ENCODE data around the gene TLR10.
"Not testable (repeated sequence)": the region's sequence is repeated elsewhere in the genome, so short reads cannot be mapped to it uniquely, and the experiment has no call there.

- not testable (repeated sequence) for TF ChIP-seq CTCF (IDR thresholded peaks at IDR 0.05; ENCODE audit: poor library complexity, severe bottlenecking); MXI1 (conservative IDR thresholded peaks at IDR 0.05; ENCODE audit: poor library complexity, severe bottlenecking); POLR2AphosphoS5 (IDR thresholded peaks at IDR 0.05); REST (IDR thresholded peaks at IDR 0.05; ENCODE audit: borderline replicate concordance); SMC3 (conservative IDR thresholded peaks at IDR 0.05; ENCODE audit: poor library complexity); EZH2 (IDR thresholded peaks at IDR 0.05; ENCODE audit: borderline replicate concordance, insufficient read depth, low read length, poor library complexity, severe bottlenecking); TAF1 (IDR thresholded peaks at IDR 0.05; ENCODE audit: low read depth)
Observed at GRCh38 chr4:38807462-38807861, 24.7 kb upstream of the TLR10 start.

Data from neural cell (in vitro differentiated cells).